GM18498 (cell line): ENCODE data around the gene TNIK.

ENCODE experiments used
- ATAC-seq: cut with Tn5 transposase; IDR thresholded peaks from one replicate; pipeline ENCODE4 v1.9.1; 2021; ENCODE audit warnings: mild to moderate bottlenecking, moderate library complexity; ENCODE audit not compliant: unreplicated experiment

TNIK gene

DNA sequence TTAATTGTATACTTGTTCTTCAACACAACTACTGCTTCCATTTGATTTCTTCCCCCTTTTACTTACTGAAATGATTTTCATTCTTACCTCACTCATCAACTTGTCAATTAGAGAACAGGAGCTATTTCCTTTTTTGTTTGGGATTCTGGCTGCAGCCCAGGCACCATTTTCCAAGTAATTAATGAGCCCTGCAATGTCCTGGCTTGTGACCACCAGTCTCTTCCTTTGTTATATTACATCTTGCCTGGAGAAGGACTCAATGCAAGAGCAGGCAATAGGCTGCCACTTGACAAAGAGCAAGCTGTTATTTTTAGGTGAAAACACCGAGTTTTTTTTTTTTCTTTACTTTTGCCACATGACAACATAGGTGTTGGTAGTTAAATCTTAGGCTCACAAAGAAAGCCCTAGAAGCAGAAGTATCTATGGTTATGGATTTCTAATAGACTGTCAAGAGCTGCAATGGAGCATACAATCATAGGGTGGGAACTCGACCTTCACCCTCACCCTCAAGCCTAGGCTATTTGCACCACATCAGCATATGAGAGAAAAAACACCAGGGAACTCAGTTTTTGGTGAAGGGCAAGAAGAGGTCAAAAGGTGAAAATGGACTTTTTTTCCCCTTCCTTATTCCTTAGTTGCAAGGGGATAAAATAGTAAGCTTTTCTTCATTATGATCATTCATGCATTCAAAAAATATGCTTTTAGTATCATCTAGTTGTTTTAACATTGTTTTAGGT, 114.9 kb downstream of the TNIK start:
- no peak for ATAC-seq

DNA sequence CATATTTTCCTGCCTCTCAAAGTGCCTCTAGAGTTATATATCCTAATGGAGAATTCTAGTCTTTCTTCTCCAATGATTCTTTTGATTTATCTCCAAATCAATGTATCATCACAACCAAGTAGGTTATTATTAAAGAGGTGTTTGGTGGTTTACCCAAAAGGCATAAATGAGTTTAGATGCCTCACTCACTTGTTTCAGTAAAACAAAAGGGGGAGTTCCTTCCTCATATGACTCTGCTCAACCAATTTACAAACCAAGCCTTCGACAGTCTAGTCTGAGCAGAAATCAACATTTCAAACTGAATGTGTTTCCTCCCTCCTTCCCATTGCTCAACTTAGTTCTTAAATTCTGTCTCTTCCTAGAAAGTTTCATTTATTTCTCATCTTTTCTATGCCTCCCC, 116.5 kb downstream of the TNIK start:
- no peak for ATAC-seq

GRCh38 chr3:171342783-171343420, 117.3 kb downstream of the TNIK start:
- no peak for ATAC-seq

DNA sequence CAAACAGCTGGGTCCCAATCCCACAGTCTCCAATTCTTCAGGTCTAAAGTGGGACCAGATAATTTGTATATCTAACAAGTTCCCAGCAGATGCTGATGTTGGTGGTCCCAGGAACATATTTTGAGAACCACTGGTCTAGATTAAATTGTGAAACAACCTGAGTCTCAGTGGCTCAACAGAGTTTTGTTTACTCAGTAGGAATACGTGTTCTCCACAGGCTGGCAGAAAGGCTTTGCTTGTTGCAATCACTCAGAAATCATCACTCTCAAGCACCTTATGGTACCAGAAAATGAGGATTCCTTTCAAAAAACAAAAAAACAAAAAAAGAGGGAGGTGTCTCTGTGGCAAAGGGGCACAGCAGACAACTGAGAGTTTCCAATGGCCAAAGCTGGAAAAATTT, 118.0 kb downstream of the TNIK start:
- no peak for ATAC-seq

GRCh38 chr3:171340434-171340833, 119.8 kb downstream of the TNIK start:
- no peak for ATAC-seq

DNA sequence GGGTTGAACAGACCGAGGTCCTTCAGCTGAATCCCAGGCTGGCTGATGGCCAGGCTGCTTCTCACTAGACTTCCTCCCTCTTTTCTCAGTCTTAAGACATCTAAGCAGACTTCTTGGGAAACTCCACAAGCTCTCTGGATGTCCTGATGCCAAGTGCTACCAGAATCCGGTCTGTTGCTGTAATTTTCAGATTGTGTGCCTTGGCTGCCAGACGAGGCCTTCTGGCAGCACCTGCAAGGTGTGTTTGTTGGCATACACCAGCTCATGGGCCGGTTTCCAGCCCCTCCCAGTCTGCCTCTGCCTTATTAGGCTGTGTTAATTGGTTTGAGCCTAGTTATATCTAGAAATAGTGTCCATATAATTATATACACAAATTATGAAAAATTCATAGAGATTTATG, 120.6 kb downstream of the TNIK start:
- no peak for ATAC-seq

DNA sequence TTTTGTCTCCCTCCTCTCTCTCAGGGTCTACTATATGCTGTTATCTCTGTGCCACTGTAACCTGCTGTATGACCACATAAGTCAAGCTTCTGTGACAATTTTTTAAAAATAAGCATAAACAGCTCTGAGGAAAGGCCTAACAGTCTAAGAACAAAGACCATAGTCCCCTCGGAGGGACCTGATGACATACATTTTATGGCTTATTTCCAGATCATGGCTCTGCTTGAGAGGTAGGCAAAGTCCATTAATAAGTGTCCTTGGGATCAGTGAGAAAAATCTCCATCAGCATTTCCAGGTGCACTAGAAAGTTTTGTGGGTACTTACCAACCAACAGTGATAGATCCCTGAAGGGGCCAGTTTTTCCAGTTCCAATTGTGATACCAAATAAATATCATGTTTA, 123.8 kb downstream of the TNIK start:
- no peak for ATAC-seq

GRCh38 chr3:171335559-171335958, 124.6 kb downstream of the TNIK start:
- ATAC-seq, result no peak

GRCh38 chr3:171334465-171334811, 125.8 kb downstream of the TNIK start:
- no peak for ATAC-seq

DNA sequence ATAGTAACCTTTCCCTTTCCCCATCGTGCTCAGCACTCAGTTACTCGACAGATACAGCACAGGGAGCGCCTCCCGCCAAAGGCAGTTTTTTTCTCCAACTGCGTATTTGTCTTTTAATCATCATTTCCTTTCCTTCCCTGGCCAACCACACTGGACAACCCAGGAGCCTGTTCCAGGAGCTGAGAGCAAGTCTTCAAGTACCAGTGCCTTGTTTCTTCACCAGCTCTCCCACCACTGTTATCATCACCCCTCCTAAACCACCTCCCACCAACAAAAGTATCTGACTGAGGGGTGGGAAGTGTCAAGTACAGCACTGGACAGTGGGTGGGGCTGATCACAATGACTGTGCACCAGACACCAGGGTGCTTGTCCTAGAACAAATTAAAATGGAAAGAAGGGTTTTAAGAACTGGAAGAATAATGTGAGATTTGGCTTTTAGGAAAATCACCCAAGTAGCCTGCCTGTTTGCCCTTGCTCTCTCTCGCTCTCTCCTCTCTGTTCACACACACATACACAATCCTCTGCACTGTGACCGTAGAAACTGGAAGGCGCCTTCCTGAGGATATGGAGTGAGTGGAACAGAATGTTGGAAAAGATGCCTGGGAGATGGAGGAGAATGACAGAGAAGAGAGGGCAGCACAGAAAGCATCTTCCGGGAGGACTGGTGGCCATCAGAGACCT, 126.3 kb downstream of the TNIK start:
- ATAC-seq, result no peak

DNA sequence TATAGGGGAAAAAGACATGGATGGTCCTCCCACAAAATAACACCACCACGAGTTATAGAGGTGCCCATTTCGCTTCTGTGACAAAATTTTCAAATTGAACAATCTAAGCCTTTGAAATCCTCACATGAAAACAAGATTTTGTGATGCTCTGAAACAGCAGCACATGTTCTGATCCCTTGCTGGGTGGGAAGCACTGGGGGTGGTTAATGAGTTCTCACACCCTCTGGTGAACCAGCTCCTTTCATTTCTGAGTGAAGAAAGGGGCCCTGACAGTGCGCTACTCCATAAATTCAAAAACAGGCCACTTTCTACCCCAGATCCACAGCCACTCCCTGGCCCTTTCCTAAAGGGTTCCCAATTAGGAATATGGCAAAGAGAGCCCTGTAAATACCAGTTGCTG, 129.3 kb downstream of the TNIK start:
- ATAC-seq, result no peak

DNA sequence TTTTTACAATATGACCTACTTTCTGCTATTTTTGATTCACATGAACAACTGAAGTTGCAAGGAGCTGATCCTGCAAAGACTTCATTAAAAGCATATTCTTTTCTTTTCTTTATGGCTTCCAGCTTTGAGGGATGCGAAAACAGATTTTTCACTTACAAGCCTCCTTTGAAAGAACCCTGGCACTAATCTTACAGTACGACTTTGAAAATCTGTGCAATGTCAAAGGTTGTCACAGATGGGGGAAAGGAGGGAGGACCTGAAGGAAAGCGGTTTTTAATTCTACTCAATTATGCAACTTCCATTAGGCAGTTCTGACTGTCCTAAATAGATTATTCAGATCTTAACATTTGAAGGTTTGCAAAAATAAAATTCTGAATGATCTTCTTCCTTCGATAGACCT, 130.5 kb downstream of the TNIK start:
- ATAC-seq, result no peak

- ATAC-seq, result no peak
These were observed 131.7 kb downstream of the TNIK start for GRCh38 chr3:171328419-171329082.

GRCh38 chr3:171327441-171328174, 132.6 kb downstream of the TNIK start:
- no peak for ATAC-seq

DNA sequence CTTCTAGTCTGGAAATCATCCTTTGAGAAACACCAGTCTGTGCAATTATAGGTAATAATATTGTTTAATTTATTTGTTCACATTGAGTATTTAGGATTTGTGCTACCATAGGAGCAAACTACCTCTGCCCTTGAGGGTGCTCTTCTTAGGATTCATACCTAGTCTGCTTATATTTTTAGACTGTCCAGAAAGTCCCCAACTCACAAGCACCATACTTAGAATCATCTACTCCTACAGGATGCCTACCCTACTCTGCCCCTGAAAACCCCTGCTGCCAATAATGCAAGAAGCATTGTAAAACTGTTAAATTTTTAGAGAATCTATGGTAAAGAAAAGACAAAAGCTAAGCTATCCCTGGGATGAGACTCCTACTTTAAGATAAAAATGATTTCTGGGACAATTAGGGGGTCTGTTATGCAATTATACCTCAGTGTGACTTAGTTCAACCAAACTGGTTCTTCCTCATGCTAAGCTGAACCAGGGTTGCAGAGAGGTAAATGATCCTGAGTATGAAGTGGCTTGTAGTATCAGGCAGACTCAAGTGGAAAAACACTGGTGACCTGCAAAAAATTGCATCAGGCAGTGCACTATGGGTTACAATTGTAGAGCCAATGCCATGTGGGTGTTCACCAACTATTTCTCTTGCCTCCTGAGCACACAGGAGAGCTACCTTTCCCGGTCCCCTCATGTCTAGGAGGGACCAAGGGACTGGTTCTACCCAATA, 133.3 kb downstream of the TNIK start:
- no peak for ATAC-seq

GRCh38 chr3:171323938-171324536, 136.2 kb downstream of the TNIK start:
- no peak for ATAC-seq

GRCh38 chr3:171321559-171322360, 138.4 kb downstream of the TNIK start:
- ATAC-seq, result no peak

GRCh38 chr3:171320750-171321558, 139.3 kb downstream of the TNIK start:
- ATAC-seq, result no peak
